ENCODE measurements around the gene NRXN3. TPM values are rescaled to one million over a fixed set of nuclear protein-coding genes. Genes with fewer than 3 reads are reported as not detected.

The NRXN3 gene
- total and polyA plus RNA-seq, 2 of the 13 experiments (the other 11 are each of a cell fraction or from before 2014, with no cell fraction given): 0.03 TPM; not detected in 1

DNA sequence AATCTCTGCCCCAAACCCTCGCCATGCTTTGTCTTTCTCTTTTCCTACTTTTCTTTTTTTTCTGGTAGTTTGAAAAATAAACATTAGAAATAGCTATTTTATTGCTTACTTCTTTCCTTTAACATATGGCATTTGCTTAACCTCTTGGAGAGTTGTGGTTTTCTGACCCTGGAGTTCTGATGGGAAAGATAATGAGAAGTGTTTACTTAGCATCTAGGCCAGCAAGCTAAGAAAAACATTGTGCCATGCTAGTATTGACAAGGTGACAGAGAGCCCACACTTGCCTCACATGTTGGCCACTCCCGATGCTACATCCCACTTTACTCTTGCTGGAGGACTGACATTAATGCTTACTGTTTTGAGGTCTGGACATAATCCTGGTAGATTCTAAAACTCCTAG lies 1154.9 kb downstream of the NRXN3 start:
- Histone ChIP-seq H3K9me3 (ENCODE audit: low read length) (peaks cover 67% of the 10 kb centered on the region), H3K27me3 (ENCODE audit: control insufficient read depth in 1 of 2, insufficient read depth in 2 of 2, low read length in 2 of 2) (no peaks in the 10 kb centered on the region), H2AFZ (ENCODE audit: low read length) (no peak overlapping the region), H3K9ac (ENCODE audit: insufficient read depth, low read depth, low read length) (no peak overlapping the region), H3K36me3 (replicated peaks in 1 of 2; ENCODE audit: control insufficient read depth in 1 of 2, insufficient read depth in 2 of 2, low read length in 2 of 2) (no peaks in the 10 kb centered on the region), H4K20me1 (ENCODE audit: insufficient read depth, low read length) (no peaks in the 10 kb centered on the region), H3K79me2 (ENCODE audit: insufficient read depth, low read length) (no peaks in the 10 kb centered on the region), H3K4me3 (replicated peaks in 1 of 3; ENCODE audit: insufficient read depth in 1 of 3, low read depth in 2 of 3, low read length in 3 of 3) (no peak overlapping the region), H3K27ac (ENCODE audit: extremely low read length, insufficient read depth, low read length) (no peak overlapping the region), H3K4me2 (ENCODE audit: low read depth, low read length) (no peak overlapping the region), H3K4me1 (ENCODE audit: insufficient read depth, low read length) (no peaks in the 10 kb centered on the region)
- intact Hi-C loops (cut with micrococcal nuclease; ENCODE audit: unreplicated experiment): no loop called here
- FAIRE-seq (no peak), DNase-seq (ENCODE audit: low spot score) (no peak), ATAC-seq (no peak)
- ChIA-PET POLR2A (no interaction called here), CTCF (ENCODE audit: low intra/inter-chr PET ratio, low total read pairs) (no interaction called here)
- in situ Hi-C loops (cut with HindIII; ENCODE audit: extremely low pct_ligation_motif_present, low pct_unique_long_range_greater_than_20kb): no loop called here
- 0% methylated on average over 2 of the region's 2 CpGs for WGBS (ENCODE audit: low lambda C conversion rate)
- no TSS peak for BruUV-seq (replicated peaks)
- TF ChIP-seq ZNF432 (CRISPR knock-in tag; IDR thresholded peaks at IDR 0.05; ENCODE audit: borderline replicate concordance) (no peak), ZNF10 (CRISPR knock-in tag; IDR thresholded peaks at IDR 0.05; ENCODE audit: borderline replicate concordance, low read depth) (no peak), ARID5B (CRISPR knock-in tag; IDR thresholded peaks at IDR 0.05) (no peak), KLF6 (CRISPR knock-in tag; IDR thresholded peaks at IDR 0.05) (no peak), HNRNPK (IDR thresholded peaks at IDR 0.05; ENCODE audit: low read depth, low read length, poor library complexity, severe bottlenecking) (no peak), TSC22D2 (CRISPR knock-in tag; IDR thresholded peaks at IDR 0.05; ENCODE audit: borderline replicate concordance) (no peak), ZNF205 (CRISPR knock-in tag; IDR thresholded peaks at IDR 0.05) (no peak), SSRP1 (CRISPR knock-in tag; IDR thresholded peaks at IDR 0.05) (no peak), YY1 (IDR thresholded peaks at IDR 0.05; ENCODE audit: insufficient read depth, insufficient replicate concordance, low read depth, low read length) (no peak), ZNF563 (CRISPR knock-in tag; IDR thresholded peaks at IDR 0.05) (no peak)
- TF ChIP-seq, protein P1, sequence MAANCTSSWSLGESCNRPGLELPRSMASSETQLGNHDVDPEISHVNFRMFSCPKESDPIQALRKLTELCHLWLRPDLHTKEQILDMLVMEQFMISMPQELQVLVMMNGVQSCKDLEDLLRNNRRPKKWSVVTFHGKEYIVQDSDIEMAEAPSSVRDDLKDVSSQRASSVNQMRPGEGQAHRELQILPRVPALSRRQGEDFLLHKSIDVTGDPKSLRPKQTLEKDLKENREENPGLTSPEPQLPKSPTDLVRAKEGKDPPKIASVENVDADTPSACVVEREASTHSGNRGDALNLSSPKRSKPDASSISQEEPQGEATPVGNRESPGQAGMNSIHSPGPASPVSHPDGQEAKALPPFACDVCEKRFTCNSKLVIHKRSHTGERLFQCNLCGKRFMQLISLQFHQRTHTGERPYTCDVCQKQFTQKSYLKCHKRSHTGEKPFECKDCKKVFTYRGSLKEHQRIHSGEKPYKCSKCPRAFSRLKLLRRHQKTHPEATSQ (CRISPR knock-in tag; IDR thresholded peaks at IDR 0.05; ENCODE audit: borderline replicate concordance): no peak
- TF ChIP-seq, protein P2, sequence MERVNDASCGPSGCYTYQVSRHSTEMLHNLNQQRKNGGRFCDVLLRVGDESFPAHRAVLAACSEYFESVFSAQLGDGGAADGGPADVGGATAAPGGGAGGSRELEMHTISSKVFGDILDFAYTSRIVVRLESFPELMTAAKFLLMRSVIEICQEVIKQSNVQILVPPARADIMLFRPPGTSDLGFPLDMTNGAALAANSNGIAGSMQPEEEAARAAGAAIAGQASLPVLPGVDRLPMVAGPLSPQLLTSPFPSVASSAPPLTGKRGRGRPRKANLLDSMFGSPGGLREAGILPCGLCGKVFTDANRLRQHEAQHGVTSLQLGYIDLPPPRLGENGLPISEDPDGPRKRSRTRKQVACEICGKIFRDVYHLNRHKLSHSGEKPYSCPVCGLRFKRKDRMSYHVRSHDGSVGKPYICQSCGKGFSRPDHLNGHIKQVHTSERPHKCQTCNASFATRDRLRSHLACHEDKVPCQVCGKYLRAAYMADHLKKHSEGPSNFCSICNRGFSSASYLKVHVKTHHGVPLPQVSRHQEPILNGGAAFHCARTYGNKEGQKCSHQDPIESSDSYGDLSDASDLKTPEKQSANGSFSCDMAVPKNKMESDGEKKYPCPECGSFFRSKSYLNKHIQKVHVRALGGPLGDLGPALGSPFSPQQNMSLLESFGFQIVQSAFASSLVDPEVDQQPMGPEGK (CRISPR knock-in tag; IDR thresholded peaks at IDR 0.05): no peak
- TF ChIP-seq, protein P3, sequence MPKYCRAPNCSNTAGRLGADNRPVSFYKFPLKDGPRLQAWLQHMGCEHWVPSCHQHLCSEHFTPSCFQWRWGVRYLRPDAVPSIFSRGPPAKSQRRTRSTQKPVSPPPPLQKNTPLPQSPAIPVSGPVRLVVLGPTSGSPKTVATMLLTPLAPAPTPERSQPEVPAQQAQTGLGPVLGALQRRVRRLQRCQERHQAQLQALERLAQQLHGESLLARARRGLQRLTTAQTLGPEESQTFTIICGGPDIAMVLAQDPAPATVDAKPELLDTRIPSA (CRISPR knock-in tag; IDR thresholded peaks at IDR 0.05; ENCODE audit: borderline replicate concordance): no peak
- TF ChIP-seq, protein P4, sequence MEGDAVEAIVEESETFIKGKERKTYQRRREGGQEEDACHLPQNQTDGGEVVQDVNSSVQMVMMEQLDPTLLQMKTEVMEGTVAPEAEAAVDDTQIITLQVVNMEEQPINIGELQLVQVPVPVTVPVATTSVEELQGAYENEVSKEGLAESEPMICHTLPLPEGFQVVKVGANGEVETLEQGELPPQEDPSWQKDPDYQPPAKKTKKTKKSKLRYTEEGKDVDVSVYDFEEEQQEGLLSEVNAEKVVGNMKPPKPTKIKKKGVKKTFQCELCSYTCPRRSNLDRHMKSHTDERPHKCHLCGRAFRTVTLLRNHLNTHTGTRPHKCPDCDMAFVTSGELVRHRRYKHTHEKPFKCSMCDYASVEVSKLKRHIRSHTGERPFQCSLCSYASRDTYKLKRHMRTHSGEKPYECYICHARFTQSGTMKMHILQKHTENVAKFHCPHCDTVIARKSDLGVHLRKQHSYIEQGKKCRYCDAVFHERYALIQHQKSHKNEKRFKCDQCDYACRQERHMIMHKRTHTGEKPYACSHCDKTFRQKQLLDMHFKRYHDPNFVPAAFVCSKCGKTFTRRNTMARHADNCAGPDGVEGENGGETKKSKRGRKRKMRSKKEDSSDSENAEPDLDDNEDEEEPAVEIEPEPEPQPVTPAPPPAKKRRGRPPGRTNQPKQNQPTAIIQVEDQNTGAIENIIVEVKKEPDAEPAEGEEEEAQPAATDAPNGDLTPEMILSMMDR (CRISPR knock-in tag; IDR thresholded peaks at IDR 0.05): no peak

Measured in HepG2 (cell line).